RCC 7860 (cell line): Measurements from ENCODE around the gene SMCO1.
A peak's percentile ranks its signal among the peaks of the same experiment; 100 is the strongest.
"Not testable (repeated sequence)": the region's sequence is repeated elsewhere in the genome, so short reads cannot be mapped to it uniquely, and the experiment has no call there.

Source experiments
- DNase-seq: peaks from one replicate; pipeline ENCODE4 v3.0.0-alpha.2; 2015; ENCODE audit warnings: low spot score
- FAIRE-seq: peaks from 2 replicates; lab custom pipeline; 2012; peaks lifted over from hg19 to GRCh38; lab: Jason Lieb, UNC

The SMCO1 gene

DNA sequence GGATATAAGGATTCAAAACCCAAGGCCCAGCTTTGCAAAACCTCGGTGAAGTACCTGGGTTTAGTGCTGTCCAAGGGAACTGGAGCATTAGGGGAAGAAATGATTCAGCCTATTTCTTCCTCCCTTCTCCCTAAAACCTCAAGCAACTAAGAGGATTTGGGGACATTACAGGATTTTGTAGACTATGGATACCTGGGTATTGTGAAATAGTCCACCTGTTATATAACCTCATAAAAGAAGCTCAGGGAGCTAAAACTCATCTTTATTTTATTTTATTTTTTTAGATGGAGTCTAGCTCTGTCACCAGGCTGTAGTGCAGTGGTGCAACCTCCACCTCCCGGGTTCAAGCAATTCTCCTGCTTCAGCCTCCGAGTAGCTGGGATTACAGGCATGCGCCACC is 8.7 kb upstream of the SMCO1 start:
- DNase-seq (no peak), FAIRE-seq (no peak)

DNA sequence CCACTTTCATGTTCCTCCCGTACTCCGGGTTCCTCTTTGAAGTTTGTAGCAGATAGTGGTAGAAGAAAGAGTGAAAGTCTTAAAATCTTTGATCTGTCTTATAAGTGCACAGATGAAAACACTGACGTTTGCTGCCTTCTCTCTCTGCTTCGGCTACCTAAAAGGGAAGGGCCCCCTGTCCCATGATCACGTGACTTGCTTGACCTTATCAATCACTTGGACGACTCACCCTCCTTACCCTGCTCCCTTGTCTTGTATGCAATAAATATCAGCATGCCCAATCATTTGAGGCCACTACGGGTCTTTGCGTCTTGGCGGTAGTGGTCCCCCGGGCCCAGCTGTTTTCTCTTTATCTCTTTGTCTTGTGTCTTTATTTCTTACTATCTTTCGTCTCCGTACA is 6.1 kb upstream of the SMCO1 start:
- FAIRE-seq, DNase-seq: not testable (repeated sequence)

DNA sequence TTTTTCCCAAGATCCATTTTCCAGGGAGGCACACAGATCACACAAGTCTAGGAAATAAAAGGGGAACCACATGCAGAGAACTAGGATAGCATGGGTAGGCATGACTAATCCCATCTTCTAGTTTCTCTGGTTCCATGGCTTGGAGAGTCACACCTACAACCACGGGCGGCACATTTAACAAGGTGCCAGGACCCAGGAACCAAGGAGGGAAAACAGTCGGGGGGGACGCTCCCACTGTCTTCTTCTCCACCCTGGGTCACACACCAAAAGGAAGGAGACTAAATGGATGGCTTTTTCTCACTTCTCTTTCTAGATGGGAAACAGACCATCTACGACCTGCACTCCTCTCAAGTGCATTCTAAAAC is 4.6 kb upstream of the SMCO1 start:
- DNase-seq (no peak), FAIRE-seq (no peak)

DNA sequence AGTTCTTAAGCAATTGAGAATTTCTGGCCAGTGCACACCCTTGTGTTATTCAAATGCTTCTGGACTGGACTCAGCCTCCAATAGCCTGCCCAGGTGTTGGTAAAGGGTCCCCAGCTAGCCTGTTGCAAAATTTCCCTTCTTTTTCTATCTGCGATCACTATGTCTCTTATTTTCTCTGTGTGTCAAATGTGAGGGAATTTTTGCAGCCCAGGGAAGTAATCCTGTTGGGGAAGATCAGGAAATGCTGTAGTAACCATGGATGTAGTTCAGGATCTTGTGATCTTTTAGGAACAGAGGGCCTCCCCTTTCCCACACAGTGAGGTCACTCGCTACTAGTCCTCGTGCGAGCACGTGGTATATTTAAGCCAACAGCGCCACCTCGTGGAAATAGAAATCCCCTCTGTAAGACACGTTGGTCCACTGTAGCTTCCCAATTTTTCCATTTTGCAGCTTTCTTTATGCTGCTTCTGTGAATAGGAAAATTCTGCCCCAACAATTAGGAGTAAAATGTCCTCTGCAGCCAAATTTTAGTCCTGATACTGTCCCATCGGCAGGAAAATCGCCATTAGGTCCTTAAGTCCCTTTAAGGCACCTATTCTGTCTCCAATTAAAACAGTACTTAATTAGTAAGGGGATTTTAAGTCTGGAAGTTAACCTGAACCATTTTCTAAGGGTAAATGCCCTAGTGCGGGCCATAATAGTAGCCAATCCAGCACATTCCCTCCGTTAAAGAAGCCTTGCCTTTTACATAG is 4.0 kb upstream of the SMCO1 start:
- FAIRE-seq (no peak), DNase-seq (peak; percentile 27)

DNA sequence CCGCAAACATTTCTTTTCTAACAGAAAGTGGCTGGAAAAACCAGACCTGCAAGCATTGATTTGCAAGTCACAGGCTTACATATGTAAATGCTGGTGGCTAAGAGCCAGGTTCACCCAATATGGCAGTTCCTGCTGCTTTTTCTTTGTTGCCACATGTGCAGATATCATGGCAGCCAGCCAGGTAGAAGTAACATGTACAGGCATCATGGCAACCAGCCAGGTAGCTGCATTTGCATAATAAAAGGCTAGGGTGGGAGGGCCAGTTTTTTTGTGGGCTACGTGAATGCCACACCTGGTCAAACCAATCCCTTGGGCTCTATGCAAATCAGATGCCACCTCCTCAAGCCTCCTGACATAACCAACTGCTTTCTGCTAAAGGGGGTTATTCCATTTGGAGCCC is 2.8 kb upstream of the SMCO1 start:
- no peak for DNase-seq
- FAIRE-seq = no peak

DNA sequence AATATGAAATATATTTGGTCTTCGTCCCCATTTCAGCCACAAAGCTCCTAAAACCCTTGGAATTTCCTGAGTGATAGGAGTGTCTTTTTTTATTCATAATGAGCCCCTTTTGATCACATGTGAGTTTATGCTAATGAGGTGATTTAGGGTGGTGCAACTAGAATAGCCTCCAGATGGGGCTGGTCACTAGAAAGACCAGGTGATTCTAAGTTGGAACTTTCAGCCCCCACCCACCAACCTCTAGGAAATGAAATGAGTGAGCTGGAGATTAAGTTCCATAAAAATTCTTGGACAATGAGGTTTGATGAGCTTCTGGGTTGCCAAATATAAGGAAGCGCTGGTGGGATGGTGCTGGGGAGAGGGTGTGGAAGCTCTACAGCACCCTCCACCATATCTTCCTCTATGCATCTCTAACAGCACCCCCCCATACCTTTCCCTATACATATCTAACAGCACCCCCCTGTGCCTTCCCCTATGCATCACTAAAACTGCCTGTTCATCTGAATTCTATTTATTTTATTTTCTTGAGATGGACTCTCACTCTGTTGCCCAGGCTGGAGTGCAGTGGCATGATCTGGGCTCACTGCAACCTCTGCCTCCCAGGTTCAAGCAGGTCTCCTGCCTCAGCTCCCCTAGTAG is 2.1 kb upstream of the SMCO1 start:
- FAIRE-seq = no peak
- no peak for DNase-seq

DNA sequence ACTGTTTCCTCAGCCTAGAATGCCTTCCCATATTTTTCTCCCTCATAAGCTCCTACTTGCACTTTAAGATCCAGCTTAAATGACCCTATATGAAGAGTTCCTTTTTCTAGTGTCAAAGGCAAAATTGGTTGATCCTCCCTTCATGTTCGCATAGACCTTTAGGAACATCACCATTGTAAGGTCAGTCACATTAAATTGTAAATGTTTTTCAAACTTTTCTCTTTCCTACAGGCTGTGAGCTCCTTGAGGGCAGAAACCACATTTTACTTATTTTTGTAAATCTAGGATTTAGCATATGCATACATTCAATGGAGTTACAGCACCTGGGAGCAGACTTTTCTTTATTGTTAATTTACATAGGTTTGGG is 813 bp downstream of the SMCO1 start:
- FAIRE-seq = no peak

DNA sequence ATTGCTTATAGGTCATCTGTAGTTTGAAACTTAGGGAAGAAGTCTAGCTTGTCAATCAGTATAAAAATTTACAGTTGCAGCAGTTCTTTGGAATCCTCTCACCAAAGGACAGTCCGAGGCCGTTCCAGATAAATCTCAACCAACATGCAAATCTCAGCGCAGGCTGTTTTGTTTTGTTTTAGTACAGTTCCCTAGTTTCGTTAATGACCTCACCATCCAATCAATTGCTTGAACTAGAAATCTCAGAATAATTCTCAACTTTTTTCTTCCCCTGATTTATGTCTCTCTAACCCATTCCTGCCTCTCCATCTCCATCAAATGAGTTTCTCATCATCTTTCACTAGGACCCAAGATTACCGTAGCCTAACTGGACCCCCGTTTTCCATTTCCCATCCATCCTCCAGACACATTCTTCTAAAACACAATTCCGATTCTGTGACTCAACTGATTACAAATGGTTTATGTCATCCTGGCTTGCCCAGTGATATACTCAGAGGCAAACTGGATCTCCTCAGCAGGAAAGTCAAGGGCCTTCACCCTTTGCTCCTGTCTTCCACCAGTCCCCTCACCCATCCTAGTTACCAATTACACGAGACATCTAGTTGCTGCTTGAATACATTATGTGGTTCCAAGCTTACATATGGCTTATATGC is 1.3 kb downstream of the SMCO1 start:
- FAIRE-seq (no peak), DNase-seq (no peak)

More for the DNA sequence above, 813 bp downstream of the SMCO1 start:
- DNase-seq = no peak

DNA sequence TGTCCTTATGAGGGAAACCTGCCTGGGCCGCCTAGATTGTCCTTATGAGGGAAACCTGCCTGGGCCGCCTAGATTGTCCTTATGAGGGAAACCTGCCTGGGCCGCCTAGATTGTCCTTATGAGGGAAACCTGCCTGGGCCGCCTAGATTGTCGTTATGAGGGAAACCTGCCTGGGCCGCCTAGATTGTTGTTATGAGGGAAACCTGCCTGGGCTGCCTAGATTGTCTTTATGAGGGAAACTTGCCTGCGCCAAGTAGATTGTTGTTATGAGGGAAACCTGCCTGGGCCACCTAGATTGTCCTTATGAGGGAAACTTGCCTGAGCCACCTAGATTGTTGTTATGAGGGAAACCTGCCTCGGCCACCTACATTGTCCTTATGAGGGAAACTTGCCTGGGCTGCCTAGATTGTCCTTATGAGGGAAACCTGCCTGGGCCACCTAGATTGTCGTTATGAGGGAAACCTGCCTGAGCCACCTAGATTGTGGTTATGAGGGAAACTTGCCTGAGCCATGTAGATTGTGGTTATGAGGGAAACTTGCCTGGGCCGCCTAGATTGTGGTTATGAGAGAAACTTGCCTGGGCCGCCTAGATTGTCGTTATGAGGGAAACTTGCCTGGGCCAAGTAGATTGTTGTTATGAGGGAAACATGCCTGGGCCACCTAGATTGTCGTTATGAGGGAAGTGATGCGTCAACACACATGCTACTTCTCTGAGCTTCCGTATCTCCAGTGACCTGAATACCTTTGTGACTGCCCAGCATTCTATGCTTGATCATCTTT is 3.3 kb downstream of the SMCO1 start:
- not testable (repeated sequence) for FAIRE-seq, DNase-seq

DNA sequence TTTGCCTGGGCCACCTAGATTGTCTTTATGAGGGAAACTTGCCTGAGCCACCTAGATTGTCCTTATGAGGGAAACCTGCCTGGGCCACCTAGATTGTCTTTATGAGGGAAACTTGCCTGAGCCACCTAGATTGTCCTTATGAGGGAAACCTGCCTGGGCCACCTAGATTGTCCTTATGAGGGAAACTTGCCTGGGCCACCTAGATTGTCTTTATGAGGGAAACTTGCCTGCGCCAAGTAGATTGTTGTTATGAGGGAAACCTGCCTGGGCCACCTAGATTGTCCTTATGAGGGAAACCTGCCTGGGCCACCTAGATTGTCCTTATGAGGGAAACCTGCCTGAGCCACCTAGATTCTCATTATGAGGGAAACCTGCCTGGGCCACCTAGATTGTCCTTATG is 4.0 kb downstream of the SMCO1 start:
- not testable (repeated sequence) for DNase-seq, FAIRE-seq

DNA sequence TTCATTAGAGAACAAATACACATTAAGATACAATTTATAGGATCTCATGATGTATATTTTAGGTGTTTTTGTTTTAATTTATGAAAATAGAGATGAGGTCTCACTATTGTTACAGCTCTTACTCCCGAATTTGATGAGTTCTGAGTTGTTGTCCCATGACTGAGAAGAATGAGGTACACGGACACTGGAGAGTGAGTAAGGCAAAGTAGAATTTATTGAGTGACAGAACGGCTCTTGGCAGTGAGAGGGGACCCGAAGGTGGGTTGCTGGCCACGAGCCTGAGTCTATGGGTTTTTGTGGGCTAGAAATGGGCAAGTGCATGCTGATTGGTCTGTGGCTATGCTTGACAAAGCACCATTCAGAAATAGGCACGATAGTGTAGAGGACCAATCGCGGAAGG is 8.5 kb downstream of the SMCO1 start:
- FAIRE-seq = no peak
- no peak for DNase-seq

DNA sequence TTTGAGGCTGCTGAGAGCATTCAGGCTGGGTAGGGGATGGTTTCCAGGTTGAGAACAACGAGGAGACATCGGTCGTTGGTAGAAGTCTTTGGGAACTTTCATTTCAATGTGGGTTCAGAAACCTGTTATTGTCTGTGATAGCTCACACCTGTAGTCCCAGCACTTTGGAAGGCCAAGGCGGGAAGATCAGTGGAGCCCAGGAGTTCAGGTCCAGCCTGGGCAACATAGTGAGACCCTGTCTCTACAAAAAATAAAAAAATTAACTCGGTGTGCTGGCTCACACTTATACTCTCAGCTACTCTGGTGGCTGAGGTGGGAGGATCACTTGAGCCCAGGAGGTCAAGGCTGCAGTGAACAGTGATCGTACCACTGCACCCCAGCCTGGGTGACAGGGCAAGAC is 10.6 kb downstream of the SMCO1 start:
- no peak for DNase-seq
- no peak for FAIRE-seq

DNA sequence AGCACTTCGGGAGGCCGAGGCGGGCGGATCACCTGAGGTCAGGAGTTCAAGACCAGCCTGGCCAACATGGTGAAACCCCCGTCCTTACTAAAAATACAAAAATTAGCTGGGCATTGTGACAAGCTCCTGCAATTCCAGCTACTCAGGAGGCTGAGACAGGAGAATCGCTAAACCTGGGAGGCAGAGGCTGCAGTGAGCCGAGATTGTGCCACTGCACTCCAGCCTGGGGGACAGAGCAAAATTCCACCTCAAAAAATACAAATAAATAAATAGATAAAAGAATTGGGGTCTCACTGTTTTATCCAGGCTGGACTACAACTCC is 11.1 kb downstream of the SMCO1 start:
- not testable (repeated sequence) for FAIRE-seq, DNase-seq

DNA sequence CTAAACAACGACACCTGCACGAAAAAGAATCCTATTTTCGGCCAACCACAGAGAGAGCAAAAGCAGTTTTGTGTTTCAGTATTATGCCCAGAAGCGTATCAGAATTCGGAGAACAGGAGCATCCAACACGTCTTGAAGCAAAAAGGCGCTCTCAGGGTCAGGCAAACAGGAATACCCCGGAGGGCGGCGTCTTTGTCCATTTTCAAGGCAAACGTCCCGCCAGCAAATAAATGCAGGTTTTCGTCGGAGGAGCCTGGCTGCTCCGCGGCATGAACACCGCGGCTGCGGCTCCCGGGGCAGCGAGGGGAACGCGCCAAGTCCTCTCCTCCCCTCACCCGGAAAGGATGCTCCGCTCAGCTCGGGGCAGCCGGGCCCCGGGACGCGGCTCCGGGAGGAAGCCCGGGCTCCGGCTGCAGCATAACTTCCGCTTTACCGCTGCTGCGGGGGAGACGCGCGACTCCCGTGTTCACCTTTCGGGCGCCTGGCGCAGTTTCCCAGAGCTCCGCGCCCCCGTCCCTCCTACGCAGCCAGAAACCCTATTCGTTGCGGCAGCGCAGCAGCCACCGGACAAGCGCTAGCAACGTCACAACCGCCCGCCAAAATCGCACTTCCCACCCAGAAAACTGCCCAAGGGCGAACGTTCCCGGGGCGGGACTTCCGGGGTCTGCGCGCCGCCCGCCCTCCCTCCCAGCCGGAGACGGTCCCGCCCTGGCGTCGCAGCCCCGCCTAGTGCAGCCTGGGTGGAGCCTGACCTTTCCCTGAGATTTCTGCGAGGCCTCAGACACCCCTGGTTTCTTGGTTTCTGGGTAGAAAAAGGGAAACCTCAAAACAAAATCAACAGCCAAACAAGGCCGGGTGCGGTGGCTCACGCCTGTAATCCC is 11.7 kb downstream of the SMCO1 start, which contains the start of gene RNF168:
TSS of gene RNF168 (minus strand) at position 573 of the 881 bp plus-strand sequence. CDS start 595 bp downstream, outside the sequence.
- FAIRE-seq (no peak), DNase-seq (peak; percentile 86)

DNA sequence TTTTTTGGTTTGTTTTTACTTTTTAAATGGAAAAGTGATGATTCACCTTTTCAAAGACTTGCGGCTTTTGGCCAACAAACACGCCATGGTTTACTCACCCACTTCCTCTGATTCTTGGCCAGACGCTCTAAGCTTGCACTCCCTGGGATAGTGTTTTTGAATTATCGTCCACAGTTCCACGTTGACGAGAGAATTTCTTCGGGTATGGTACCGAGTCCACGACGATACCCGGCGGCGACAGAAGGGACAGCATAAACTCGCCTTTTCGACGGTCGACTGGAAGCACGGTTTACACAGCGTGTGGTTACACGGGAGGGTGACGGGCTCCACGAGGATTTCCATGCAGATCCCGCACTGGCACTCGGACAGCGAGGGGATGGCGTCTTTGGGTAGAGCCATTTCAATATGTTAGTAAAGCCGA is 12.4 kb downstream of the SMCO1 start:
- FAIRE-seq = peak; percentile 80
- DNase-seq = peak; percentile 71

DNA sequence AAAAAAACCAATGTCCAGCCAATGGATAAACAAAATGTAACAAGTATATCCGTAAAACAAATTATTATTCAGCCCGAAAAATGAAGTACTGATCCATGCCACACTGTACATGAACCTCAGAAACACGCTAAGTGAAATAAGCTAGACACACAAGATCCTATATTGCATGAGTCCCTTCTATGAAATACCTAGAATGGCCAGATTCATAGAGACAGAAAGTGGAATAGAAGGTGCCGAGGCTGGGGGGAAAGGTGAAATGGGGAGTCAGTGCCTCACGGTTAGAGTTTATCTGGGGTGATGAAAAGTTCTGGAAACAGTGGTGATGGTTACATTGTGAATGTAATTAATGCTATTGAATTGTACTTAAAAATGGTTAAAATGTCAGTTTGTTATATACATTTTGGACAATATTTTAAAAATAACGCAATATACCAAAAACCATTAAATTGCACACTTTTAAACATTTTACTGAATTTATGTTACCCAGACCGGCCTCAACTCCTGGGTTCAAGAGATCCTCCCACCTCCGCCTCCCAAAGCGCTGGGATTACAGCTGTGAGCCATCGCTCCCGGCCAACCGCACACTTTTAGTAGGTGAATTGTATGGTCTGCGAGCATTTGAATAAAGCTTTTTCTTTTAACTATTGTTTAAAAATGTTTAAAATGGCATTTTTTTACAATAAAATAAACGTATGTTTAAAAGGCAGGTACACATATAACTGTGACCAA is 13.7 kb downstream of the SMCO1 start:
- FAIRE-seq (no peak), DNase-seq (no peak)

DNA sequence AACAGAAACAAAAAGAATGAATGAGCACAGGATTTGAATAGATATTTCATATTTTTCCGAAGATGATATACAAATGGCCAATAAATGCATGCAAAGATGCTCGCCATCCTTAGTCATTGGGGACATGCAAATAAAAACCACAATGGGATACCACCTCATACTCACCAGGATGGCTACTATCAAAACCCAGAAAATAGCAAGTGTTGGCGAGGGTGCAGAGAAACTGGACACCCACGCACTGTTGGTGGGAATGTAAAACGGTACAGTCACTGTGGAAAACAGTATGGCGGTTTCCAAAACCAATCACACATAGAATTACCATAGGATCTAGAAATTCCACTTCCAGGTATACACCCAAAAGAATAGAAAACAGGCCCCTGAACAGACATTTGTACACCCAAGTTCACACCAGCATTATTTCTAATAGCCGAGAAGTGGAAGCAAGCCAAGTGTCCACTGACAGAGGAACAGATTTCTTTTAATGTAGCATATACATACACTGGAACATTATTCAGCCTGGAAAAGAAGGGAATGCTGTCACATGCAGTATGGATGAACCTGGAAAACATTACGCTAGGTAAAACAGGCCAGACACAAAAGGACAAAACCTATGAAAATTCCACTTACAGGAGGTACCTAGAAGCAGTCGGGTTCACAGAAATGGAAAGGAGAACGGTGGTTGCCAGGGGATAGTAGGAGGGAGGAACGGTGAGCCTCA is 15.2 kb downstream of the SMCO1 start:
- FAIRE-seq (no peak), DNase-seq (no peak)

DNA sequence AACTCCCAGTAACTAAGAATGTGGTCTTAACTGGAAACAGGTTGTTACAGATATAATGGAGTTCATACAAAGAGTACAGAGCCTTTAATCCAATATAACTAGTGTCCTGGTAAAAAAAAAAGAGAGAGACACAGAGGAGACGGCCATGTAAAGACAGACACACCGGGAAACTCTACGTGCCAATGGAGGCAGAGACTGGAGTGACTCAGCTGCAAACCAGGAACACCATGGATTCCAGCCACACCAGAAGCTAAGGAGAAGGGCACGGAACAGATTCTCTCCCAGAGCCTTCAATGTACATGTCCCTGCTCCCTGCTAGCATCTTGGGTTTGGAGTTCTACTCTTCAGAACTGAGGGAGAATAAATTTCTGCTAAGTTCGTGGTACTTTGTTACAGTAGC is 16.1 kb downstream of the SMCO1 start:
- DNase-seq = no peak
- FAIRE-seq = no peak

DNA sequence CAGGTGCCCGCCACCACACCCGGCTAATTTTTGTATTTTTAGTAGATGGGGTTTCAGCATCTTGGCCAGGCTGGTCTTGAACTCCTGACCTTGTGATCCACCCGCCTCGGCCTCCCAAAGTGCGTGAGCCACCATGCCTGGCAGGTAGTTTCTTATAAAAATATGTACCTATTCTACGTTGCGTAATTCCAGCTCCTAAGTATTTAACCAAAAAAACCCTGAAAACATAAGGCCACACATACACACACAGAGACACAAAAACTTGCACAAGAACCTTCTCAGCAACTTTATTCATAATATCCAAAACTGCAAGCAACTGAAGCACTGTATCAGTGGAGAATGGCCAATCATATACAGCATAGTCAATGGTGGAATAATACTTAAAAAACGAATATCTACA is 16.8 kb downstream of the SMCO1 start:
- FAIRE-seq = no peak
- no peak for DNase-seq
